Measurements from ENCODE around the gene ICAM4. TPM values are rescaled to one million over a fixed set of nuclear protein-coding genes. Genes with fewer than 3 reads are reported as not detected.

The ICAM4 gene
- total RNA-seq, 3 donors from 2014 or later, result 0.24 to 0.32 TPM; not detected in 1

- TF ChIP-seq CTCF (IDR thresholded peaks at IDR 0.05), result no peak
- ATAC-seq (no peak), DNase-seq (no peak)
- Histone ChIP-seq H3K9me3 (no peaks in the 10 kb centered on the region), H3K4me3 (no peak overlapping the region), H3K36me3 (ENCODE audit: low read depth) (no peaks in the 10 kb centered on the region), H3K4me1 (ENCODE audit: low read depth) (peaks cover 3% of the 10 kb centered on the region)
- intact Hi-C loops (cut with DNase I, micrococcal nuclease), result no loop called here
Measured at GRCh38 chr19:10245189-10245939, 41.4 kb upstream of the ICAM4 start.

- intact Hi-C loops (cut with DNase I, micrococcal nuclease), result no loop called here
- DNase-seq (no peak), ATAC-seq (no peak)
- H3K4me1 ChIP-seq (ENCODE audit: low read depth), result peaks cover 3% of the 10 kb centered on the region
- no peaks in the 10 kb centered on the region for H3K9me3 ChIP-seq
- no peak for TF ChIP-seq CTCF (IDR thresholded peaks at IDR 0.05)
- no peak overlapping the region for H3K4me3 ChIP-seq
- no peaks in the 10 kb centered on the region for H3K36me3 ChIP-seq (ENCODE audit: low read depth)
Measured at GRCh38 chr19:10246511-10246910, 40.2 kb upstream of the ICAM4 start.

GRCh38 chr19:10251792-10252694 is 34.7 kb upstream of the ICAM4 start, which contains the start of gene MRPL4:
Gene MRPL4, plus strand, starts transcription at chr19:10252214. Its CDS starts 40 bp downstream, at chr19:10252254.
- TF ChIP-seq CTCF (IDR thresholded peaks at IDR 0.05), result no peak
- Histone ChIP-seq H3K4me3 (peak within 1 kb of the TSS; percentile 94), H3K4me1 (ENCODE audit: low read depth) (peaks cover 10% of the 10 kb centered on the region), H3K9me3 (no peaks in the 10 kb centered on the region), H3K36me3 (ENCODE audit: low read depth) (no peaks in the 10 kb centered on the region)
- intact Hi-C loops (cut with DNase I, micrococcal nuclease), result no loop called here
- DNase-seq (peak; percentile 95 to 99 (median 96)), ATAC-seq (peak; percentile 97)

- peak overlapping the region; percentile 94 for H3K4me3 ChIP-seq
- ATAC-seq, result no peak
- no peak for TF ChIP-seq CTCF (IDR thresholded peaks at IDR 0.05)
- DNase-seq, result no peak
- H3K4me1 ChIP-seq (ENCODE audit: low read depth), result peaks cover 10% of the 10 kb centered on the region
- no peaks in the 10 kb centered on the region for H3K9me3 ChIP-seq
- no peaks in the 10 kb centered on the region for H3K36me3 ChIP-seq (ENCODE audit: low read depth)
- intact Hi-C loops (cut with DNase I, micrococcal nuclease), result no loop called here
Measured at GRCh38 chr19:10252707-10253106, 34.0 kb upstream of the ICAM4 start.

GRCh38 chr19:10254244-10254643 is 32.5 kb upstream of the ICAM4 start:
- no peak overlapping the region for H3K4me3 ChIP-seq
- ATAC-seq (no peak), DNase-seq (no peak)
- peaks cover 10% of the 10 kb centered on the region for H3K4me1 ChIP-seq (ENCODE audit: low read depth)
- no peaks in the 10 kb centered on the region for H3K36me3 ChIP-seq (ENCODE audit: low read depth)
- H3K9me3 ChIP-seq, result no peaks in the 10 kb centered on the region
- TF ChIP-seq CTCF (IDR thresholded peaks at IDR 0.05), result no peak
- intact Hi-C loops (cut with DNase I, micrococcal nuclease), result no loop called here
